ENCODE results near the gene ZFP57. TPM values are rescaled to one million over a fixed set of nuclear protein-coding genes. Genes with fewer than 3 reads are reported as not detected.

The ZFP57 gene
- total RNA-seq, 1 donor from 2014 or later, result 0.50 TPM

GRCh38 chr6:29661071-29661470, 19.9 kb downstream of the ZFP57 start:
- no peaks in the 10 kb centered on the region for H3K9me3 ChIP-seq (ENCODE audit: insufficient read depth, low read depth, low read length)
- no peak overlapping the region for H3K4me3 ChIP-seq (ENCODE audit: insufficient read depth, low read depth, low read length)
- no peak overlapping the region for H3K27ac ChIP-seq (ENCODE audit: low read depth, low read length)
- Mint-ChIP-seq H3K27ac (ENCODE audit: unreplicated experiment) (no peak overlapping the region), H3K27me3 (ENCODE audit: low read depth, unreplicated experiment) (no peaks in the 10 kb centered on the region), H3K4me1 (ENCODE audit: low read depth, unreplicated experiment) (peaks cover 4% of the 10 kb centered on the region), H3K4me3 (ENCODE audit: unreplicated experiment) (no peak overlapping the region), H3K9me3 (ENCODE audit: unreplicated experiment) (no peaks in the 10 kb centered on the region), H3K36me3 (ENCODE audit: low read depth, unreplicated experiment) (no peaks in the 10 kb centered on the region)
- DNase-seq (ENCODE audit: low read depth) (no peak), FAIRE-seq (no peak)
- H3K4me1 ChIP-seq (ENCODE audit: insufficient read depth, low read length), result no peaks in the 10 kb centered on the region
- H3K36me3 ChIP-seq (ENCODE audit: insufficient read depth, low read length), result no peaks in the 10 kb centered on the region
- H3K9ac ChIP-seq (ENCODE audit: low read length), result no peak overlapping the region
- no peaks in the 10 kb centered on the region for H4K20me1 ChIP-seq (ENCODE audit: insufficient read depth, low read length)
- H3K79me2 ChIP-seq (ENCODE audit: insufficient read depth, low read length), result no peaks in the 10 kb centered on the region
- TF ChIP-seq EZH2 (IDR thresholded peaks at IDR 0.05; ENCODE audit: insufficient read depth, low read length) (no peak), CTCF (IDR thresholded peaks at IDR 0.05; ENCODE audit: insufficient read depth, low read depth, low read length) (no peak)
- H3K27me3 ChIP-seq (ENCODE audit: insufficient read depth, low read length), result peaks cover 4% of the 10 kb centered on the region
- no peak overlapping the region for H2AFZ ChIP-seq (ENCODE audit: low read depth, low read length)
- H3K4me2 ChIP-seq (ENCODE audit: low read length), result no peak overlapping the region

- no peaks in the 10 kb centered on the region for H3K9me3 ChIP-seq (ENCODE audit: insufficient read depth, low read depth, low read length)
- no peaks in the 10 kb centered on the region for H4K20me1 ChIP-seq (ENCODE audit: insufficient read depth, low read length)
- no peaks in the 10 kb centered on the region for H3K4me1 ChIP-seq (ENCODE audit: insufficient read depth, low read length)
- peaks cover 9% of the 10 kb centered on the region for H3K4me1 Mint-ChIP-seq (ENCODE audit: low read depth, unreplicated experiment)
- no peak within 1 kb of the TSS for H2AFZ ChIP-seq (ENCODE audit: low read depth, low read length)
- H3K36me3 Mint-ChIP-seq (ENCODE audit: low read depth, unreplicated experiment), result no peaks in the 10 kb centered on the region
- no peaks in the 10 kb centered on the region for H3K36me3 ChIP-seq (ENCODE audit: insufficient read depth, low read length)
- H3K4me3 Mint-ChIP-seq (ENCODE audit: unreplicated experiment), result no peak within 1 kb of the TSS
- H3K4me3 ChIP-seq (ENCODE audit: insufficient read depth, low read depth, low read length), result no peak within 1 kb of the TSS
- H3K27ac Mint-ChIP-seq (ENCODE audit: unreplicated experiment), result no peak within 1 kb of the TSS
- H3K27ac ChIP-seq (ENCODE audit: low read depth, low read length), result no peak within 1 kb of the TSS
- H3K27me3 Mint-ChIP-seq (ENCODE audit: low read depth, unreplicated experiment), result no peaks in the 10 kb centered on the region
- DNase-seq (ENCODE audit: low read depth), result no peak
- no peak for TF ChIP-seq EZH2 (IDR thresholded peaks at IDR 0.05; ENCODE audit: insufficient read depth, low read length)
- no peak for TF ChIP-seq CTCF (IDR thresholded peaks at IDR 0.05; ENCODE audit: insufficient read depth, low read depth, low read length)
- FAIRE-seq, result no peak
- H3K27me3 ChIP-seq (ENCODE audit: insufficient read depth, low read length), result peaks cover 6% of the 10 kb centered on the region
- H3K4me2 ChIP-seq (ENCODE audit: low read length), result no peak within 1 kb of the TSS
- H3K79me2 ChIP-seq (ENCODE audit: insufficient read depth, low read length), result no peaks in the 10 kb centered on the region
- H3K9me3 Mint-ChIP-seq (ENCODE audit: unreplicated experiment), result no peaks in the 10 kb centered on the region
- no peak within 1 kb of the TSS for H3K9ac ChIP-seq (ENCODE audit: low read length)
Observed at GRCh38 chr6:29656798-29657197, 24.2 kb downstream of the ZFP57 start, which contains the start of gene MOG. Gene MOG, plus strand, starts transcription at chr6:29657092. Its CDS starts 118 bp downstream, at chr6:29657210.

GRCh38 chr6:29656157-29656556, 24.8 kb downstream of the ZFP57 start:
- no peaks in the 10 kb centered on the region for H3K9me3 Mint-ChIP-seq (ENCODE audit: unreplicated experiment)
- Histone ChIP-seq H2AFZ (ENCODE audit: low read depth, low read length) (no peak overlapping the region), H4K20me1 (ENCODE audit: insufficient read depth, low read length) (no peaks in the 10 kb centered on the region), H3K79me2 (ENCODE audit: insufficient read depth, low read length) (no peaks in the 10 kb centered on the region), H3K36me3 (ENCODE audit: insufficient read depth, low read length) (no peaks in the 10 kb centered on the region), H3K9me3 (ENCODE audit: insufficient read depth, low read depth, low read length) (no peaks in the 10 kb centered on the region), H3K27me3 (ENCODE audit: insufficient read depth, low read length) (peaks cover 5% of the 10 kb centered on the region), H3K4me1 (ENCODE audit: insufficient read depth, low read length) (no peaks in the 10 kb centered on the region), H3K9ac (ENCODE audit: low read length) (no peak overlapping the region), H3K27ac (ENCODE audit: low read depth, low read length) (no peak overlapping the region), H3K4me3 (ENCODE audit: insufficient read depth, low read depth, low read length) (no peak overlapping the region), H3K4me2 (ENCODE audit: low read length) (no peak overlapping the region)
- H3K4me1 Mint-ChIP-seq (ENCODE audit: low read depth, unreplicated experiment), result peaks cover 10% of the 10 kb centered on the region
- TF ChIP-seq EZH2 (IDR thresholded peaks at IDR 0.05; ENCODE audit: insufficient read depth, low read length) (no peak), CTCF (IDR thresholded peaks at IDR 0.05; ENCODE audit: insufficient read depth, low read depth, low read length) (no peak)
- H3K4me3 Mint-ChIP-seq (ENCODE audit: unreplicated experiment), result no peak overlapping the region
- H3K36me3 Mint-ChIP-seq (ENCODE audit: low read depth, unreplicated experiment), result no peaks in the 10 kb centered on the region
- H3K27me3 Mint-ChIP-seq (ENCODE audit: low read depth, unreplicated experiment), result no peaks in the 10 kb centered on the region
- FAIRE-seq, result no peak
- no peak for DNase-seq (ENCODE audit: low read depth)
- no peak overlapping the region for H3K27ac Mint-ChIP-seq (ENCODE audit: unreplicated experiment)

Measured in astrocyte (in vitro differentiated cells and primary cell).